HG03469 (cell line): Measurements from ENCODE around the gene GPR137.
"Not testable (repeated sequence)": the region's sequence is repeated elsewhere in the genome, so short reads cannot be mapped to it uniquely, and the experiment has no call there.

Experiments used
- ATAC-seq: cut with Tn5 transposase; IDR thresholded peaks from one replicate; pipeline ENCODE4 v1.9.1; 2021; ENCODE audit warnings: mild to moderate bottlenecking, moderate library complexity, moderate number of reproducible peaks; ENCODE audit not compliant: unreplicated experiment

GPR137 gene

DNA sequence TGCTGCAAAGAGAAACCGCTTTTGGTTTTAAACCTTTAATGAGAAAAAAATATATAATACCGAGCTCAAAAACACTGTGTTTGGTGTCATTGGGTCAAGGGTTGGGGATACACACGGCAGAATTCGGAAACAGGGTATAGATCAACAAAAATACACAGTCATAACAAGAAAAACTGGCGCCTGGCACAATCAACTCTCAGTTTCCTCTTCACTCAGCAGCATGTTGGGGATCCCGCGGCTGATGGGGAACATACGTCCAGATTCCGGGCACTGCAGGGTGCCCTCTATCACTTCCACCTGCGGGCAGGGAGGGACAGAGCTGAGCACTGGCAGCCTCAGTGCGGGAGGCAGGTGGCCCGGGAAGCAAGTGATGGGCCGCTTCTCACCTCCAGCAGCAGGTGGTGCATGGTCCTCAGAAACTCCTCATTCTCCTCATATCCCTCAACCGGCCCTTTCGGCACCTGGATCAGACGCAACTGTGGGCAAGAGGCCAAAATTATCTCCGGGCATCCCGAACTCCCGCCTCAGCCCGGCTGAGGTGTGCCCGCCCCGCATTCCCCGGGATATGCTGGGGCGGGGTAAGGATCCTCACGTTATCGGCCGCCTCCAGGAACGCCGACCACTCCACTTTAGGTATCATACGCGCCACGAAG, 31.1 kb downstream of the GPR137 start:
- no peak for ATAC-seq

DNA sequence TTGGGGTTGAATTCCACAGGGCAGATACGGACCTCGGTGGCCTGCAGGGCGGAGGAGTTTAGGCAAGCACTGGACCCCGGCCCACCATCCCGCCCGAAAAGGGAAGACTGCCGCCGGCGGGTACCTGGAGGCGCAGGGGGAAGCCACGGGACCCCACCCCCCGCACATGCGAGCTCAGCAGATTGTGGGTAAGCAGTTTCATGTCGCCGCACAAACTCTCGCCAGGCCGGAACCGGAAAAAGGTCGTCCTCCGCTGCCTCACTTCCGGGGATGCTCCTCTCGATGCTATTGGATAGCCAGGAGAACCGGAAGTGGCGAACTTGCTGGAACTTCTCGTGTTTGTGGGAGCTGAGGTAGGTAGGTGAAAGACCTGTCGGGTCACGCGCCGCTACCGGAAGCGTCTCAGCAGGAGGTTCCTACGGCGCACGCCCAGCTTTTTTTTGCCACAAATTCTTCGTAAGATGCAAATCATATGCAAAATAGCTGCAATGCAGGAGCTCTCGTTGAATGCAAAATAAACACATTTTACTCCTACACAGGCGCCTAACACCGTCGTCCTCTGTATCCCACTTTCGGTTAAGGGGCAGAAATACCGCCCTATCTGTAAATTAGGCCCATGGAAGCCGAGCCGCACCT, 31.8 kb downstream of the GPR137 start, which contains the start of gene TRMT112:
Gene TRMT112 (minus strand): TSS at position 235 of the 636 bp plus-strand sequence. CDS start 33 bp downstream, at position 202.
- ATAC-seq = peak; percentile 37

DNA sequence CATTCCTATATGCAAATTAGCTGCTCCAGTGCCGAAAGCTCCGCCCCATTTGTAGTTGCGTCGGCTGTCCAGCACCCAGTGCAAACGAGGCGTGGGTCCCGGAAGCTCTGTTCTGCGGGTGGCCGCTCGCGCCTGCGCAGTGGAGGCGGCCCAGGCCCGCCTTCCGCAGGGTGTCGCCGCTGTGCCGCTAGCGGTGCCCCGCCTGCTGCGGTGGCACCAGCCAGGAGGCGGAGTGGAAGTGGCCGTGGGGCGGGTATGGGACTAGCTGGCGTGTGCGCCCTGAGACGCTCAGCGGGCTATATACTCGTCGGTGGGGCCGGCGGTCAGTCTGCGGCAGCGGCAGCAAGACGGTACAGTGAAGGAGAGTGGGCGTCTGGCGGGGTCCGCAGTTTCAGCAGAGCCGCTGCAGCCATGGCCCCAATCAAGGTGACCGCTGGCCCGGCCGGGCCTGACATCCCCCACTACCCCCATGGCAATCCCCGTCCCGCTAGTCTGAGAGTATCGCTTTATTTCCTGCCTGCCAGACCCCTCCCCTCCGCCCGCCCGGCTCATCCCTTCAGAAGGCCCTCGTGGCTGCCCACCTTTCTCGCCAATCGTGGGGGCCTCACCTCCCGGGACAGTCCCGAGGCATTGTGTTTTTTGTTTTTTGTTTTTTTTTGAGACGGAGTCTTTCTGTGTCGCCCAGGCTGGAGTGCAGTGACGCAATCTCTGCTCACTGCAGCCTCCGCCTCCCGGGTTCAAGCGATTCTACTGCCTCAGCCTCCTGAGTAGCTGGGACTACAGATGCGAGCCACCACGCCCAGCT, 32.5 kb downstream of the GPR137 start, which contains the start of gene PRDX5:
Gene PRDX5 (plus strand): TSS at position 161 of the 805 bp plus-strand sequence. CDS start 95 bp downstream, at position 256.
- ATAC-seq = peak; percentile 45

DNA sequence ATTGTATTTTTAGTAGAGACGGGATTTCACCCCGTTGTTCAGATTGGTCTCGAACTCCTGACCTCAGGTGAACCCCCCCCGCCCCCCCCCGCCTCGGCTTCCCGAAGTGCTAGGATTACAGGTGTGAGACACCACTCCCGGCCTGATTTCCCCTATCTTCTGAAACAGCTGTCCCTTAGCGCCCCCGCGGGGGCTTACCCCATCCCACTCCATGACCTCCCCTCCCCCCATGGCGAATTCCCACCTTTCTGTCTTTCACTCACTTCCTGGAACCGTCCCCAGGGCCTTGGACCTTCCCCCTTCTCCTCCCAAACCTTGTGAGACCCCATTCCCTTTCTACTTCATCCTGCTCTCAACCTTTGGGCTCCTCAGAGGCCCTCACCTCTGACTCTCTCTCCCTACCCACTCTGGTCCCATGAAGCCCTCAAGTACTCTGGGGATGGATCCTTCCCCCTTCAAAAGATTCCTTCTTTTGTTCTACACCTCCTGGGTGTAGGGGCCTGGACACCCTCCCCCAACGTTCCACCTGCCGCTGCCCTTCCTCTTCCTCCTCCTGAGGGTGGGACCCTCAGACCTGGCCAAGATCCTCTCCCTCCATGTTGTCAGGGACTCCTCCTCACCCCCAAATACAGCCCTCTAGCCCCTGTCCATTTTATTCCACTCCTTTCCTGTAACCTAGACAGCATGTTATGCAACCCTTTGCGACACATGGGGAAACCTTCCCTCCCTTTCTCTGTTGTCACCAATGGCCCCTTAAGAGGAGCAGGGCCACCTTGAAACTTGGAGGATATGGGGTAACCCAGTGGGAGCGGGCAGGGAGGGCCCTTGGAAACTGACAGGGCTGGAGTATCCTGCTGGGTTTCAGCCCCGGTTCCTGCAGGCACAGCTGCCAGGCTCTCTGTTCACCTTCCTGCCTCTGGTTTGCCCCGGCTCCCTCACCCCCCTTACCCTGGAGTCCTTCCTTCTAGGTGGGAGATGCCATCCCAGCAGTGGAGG, 33.4 kb downstream of the GPR137 start:
- ATAC-seq = no peak

DNA sequence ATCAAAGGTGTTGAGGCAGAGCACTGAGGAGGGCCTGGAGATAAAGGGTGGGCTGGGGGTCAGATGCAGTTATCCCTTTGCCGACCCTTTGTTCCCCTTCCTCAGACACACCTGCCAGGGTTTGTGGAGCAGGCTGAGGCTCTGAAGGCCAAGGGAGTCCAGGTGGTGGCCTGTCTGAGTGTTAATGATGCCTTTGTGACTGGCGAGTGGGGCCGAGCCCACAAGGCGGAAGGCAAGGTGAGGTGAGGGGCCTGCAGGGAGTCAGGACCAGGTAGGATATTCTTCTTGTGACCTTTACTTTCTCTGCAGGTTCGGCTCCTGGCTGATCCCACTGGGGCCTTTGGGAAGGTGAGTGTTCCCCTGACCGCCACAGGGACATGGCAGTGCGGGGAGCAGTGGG, 34.9 kb downstream of the GPR137 start:
- no peak for ATAC-seq

DNA sequence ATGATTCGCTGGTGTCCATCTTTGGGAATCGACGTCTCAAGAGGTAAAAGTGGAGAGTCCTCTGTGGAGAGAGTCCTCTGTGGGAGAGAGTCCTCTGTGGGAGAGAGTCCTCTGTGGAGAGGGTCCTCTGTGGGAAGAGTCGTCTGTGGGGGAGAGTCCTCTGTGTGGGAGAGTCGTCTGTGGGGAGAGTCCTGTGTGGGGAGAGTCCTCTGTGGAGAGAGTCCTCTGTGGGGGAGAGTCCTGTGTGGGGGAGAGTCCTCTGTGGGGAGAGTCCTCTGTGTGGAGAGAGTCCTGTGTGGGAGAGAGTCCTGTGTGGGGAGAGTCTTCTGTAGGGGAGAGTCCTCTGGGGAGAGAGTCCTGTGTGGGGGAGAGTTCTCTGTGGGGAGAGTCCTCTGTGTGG, 35.4 kb downstream of the GPR137 start:
- no peak for ATAC-seq

DNA sequence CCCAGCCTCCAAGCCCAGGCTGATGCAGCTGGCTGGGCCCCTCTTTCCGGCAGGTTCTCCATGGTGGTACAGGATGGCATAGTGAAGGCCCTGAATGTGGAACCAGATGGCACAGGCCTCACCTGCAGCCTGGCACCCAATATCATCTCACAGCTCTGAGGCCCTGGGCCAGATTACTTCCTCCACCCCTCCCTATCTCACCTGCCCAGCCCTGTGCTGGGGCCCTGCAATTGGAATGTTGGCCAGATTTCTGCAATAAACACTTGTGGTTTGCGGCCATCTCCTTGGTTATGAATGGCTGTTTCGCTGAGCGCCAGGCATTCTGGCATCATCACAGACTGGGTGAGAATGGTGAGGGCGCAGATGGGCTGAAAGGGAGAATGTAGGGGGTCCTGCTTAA, 35.9 kb downstream of the GPR137 start:
- no peak for ATAC-seq

DNA sequence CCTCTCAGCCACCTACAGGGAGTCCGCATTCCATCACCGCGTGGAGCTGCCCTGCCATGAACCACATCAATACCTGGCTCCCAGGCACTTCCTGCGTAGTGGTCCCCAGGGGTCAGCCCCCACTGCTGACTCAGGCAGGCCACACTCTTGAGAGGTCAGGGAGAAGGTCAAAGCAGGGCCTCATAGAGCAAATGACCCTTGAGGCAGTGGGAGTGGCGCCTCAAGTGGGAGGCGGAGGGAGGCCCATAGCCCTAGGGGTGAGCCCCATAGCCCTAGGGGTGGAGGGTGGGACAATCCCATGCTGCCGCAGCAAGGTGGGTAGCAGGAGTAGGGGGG, 37.2 kb downstream of the GPR137 start:
- ATAC-seq = no peak

DNA sequence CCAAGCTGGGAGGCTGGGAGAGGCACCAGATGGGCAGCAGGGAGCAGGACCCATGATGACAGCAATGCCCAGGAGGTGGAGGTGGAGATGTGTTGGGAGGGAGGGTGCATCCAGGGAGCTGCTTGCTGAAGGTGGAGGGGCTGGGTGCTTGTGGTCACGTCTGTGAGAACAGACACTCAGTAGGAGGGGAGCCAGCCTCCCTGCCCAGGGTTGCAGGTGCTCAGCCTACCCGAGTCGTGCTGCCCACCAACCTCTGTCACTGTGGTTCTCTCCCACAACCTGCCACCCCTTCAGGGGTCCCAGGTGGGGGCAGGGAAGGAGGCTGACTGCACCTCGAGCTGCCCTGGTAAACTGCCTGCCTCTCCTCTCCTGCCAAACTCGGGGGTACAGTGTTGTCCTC, 37.7 kb downstream of the GPR137 start:
- ATAC-seq = no peak

DNA sequence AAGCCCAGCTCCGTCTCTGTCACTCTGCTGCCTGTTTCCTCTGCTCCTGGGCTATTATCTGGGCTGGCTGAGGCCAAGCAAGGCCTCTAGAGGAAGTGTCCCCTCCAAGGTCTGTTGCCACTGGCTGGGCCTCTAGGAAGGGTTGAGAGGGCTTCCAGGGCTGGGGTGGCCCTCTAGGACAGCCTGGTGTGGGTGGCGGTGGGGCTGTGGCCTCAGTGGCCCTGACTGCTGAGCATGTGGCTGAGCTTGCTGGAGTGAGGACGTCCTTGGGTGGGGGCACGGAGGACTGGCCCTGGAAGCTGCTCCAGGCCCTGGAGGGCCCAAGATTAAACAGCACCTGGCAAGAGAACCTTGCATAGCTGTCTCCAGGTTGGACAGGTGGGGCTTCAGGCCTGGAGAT, 38.3 kb downstream of the GPR137 start:
- not testable (repeated sequence) for ATAC-seq

DNA sequence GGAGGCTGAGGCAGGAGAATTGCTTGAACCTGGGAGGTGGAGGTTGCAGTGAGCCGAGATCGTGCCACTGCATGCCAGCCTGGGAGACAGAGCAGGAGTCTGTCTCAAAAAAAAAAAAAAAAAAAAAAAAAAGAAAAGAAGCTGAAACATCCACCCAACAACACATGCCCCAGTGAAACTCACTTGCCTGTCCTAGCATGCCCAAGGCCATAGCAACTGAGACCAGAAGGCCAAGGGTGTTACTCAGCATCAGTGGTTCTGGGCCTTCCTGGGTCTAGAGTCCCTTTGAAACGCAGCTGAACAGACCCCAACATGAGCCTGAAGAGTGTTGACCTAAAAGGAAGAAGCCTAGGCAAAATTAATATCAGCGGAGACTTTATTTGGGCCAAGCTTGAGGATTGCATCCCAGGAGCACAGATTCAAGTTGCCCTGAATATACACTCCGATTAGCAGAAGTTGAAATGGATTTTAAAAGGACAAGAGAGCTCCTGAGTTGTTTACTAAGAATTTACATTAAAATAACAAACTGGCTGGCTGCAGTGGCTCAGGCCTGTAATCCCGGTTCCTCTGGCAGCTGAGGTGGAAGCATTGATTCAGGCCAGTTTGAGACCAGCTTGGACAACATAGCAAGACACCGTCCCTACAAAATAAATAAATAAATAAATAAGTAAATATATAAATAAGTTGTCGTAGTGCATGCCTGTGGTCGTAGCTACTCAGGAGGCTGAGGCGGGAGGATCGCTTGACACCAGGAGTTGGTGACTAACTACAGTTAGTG, 39.2 kb downstream of the GPR137 start:
- no peak for ATAC-seq

DNA sequence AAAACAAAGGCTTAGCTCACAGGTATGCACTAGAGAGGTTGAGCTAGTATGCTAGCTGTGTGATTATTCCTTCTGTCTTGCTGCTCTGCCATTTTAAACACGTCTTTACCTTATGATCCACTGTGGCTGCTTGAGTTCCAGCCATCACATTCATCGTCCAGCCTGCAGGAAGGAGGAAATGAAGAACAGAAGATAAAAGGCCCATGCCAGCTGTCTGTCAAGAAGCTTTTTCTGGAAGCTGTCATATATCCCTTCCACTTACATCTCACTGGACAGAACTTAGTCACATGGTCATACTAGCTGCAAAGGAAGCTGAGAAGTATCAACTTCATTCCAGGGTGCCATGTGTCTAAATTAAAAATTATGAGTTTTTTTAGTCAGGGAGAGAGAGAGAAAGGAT, 41.7 kb downstream of the GPR137 start:
- ATAC-seq = no peak

DNA sequence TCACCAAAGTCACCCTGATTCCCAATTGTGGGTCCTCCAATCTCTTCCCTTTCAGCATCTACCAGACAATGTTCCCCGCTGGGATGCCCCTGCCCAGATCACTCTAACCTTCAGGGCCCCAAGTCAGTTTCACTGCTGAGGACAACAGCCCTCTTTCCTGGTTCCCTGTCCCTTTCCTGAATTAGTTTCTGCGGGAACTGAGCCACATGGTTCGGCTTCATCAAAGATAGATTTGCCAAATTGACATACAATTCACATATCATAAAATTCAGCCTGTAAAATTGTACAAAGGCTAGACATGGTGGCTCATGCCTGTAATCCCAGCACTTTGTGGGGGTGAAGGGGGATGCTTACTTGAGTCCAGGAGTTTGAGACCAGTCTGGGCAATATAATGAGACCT, 42.3 kb downstream of the GPR137 start:
- no peak for ATAC-seq

DNA sequence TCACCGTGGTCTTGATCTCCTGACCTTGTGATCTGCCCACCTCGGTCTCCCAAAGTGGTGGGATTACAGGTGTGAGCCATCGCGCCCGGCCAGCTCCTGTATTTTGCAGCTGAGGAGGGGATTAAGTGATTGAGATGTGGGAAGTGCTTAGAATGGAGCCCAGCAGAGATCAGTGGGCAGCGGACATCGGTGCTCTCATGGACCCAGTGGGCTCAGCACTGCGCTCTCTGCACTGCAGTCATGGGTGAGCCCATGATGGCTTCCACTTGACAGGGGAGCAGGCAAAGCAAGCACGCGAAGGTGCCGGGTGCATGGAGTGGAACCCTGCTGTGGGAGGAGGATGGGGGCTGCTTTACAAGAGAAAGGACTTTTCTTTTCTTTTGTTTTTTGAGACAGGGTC, 45.2 kb downstream of the GPR137 start:
- ATAC-seq = no peak

DNA sequence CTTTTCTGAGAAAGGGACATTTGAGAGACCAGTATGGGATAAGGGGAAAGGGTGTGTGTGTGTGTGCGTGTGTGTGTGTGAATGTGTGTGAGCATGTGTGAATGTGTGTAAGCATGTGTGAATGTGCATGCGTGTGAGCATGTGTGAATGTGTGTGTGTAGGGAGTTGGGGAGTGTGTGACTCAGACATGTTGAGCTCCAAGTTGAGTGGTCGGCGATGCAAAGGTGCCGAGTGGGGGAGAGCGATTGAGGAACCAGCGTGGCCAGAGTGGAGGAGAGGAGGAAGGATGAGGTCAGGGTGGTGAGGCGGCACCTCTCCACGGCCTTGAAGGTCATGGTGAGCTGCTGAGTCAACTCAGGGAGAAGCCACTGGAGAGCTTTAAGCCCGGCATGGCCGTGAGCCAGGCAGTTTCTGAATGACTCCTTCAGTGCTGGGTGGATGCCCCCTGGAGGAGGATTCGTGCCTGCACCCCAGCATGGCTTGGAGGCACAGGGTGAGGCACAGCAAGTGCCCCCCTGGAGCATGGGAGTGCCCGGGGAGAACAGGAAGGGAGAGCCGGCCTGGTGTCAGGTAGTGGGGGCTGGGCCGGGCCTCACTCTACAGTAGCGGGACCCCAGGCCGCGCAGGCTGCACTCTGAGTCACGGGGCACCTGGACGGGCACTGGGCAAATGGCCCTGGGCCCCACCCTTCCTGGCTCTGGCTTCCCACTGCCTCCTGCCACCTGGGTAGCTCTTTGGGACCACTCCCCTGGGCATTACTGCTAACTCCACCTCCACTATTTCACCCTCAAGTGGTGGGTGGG, 46.1 kb downstream of the GPR137 start:
- no peak for ATAC-seq

DNA sequence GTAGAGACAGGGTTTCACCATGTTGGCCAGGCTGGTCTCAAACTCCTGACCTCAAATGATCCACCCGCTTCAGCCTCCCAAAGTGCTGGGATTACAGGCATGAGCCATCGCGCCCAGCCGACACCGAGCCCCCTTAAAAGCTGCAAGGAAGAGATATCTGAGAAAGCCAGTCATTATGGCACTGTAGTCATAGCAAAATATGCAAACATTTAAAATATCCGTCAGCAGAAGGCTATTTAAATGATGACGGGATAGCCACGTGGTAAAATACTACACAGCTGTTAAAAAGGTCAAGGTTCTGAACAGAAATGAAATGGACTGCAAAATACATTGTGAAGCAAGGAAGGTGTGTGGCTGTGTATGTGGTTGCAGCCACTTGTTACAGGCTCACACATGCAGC, 47.9 kb downstream of the GPR137 start:
- no peak for ATAC-seq

DNA sequence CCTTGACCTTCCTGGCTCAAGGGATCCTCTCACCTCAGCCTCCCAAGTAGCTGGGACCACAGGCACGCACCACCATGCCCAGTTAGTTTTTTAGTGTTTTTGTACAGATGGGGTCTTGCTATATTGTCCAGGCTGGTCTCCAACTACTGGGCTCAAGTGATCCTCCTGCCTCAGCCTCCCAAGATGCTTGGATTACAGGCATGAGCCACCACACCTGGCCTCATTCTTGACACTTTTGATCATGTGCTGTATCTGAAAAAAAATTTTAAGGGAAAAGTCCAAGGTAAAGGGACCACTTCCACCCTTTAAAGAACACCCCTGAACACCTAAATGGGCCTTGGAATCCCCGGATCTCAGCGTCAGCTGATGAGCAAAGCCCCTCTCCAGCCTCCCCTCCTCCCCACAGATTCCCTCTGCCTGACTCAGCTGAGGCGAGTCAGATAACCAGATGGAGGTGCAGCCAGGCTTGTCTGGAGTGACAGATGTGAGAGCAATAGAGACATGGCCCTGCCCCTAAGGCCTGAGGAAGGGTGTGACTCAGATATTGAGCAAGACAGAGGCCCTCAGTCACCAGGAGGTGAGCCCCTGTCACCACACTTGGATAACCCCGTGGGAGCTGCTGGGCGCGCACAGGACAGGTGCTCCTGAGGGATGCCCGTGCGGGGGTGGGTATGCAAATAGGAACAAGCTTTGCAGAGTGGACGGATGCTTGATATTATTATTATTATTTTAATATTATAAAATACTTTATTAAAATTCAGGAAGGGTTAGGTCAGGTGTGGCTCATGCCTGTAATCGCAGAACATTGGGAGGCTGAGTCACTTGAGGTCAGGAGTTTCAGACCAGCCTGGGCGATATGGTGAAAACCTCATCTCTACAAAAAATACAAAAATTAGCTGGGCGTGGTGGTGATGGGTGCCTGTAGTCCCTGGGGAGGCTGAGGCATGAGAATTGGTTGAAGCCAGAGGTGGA, 49.4 kb downstream of the GPR137 start:
- peak; percentile 59 for ATAC-seq
